Sigmoid colon (tissue), 4 donors: Measurements from ENCODE around the gene GMPS.

Experiments used
- CTCF ChIP-seq, 4 experiments: fragments of 450-650 bp in 3 of 4; fragments of 200-600 bp in 1 of 4; IDR thresholded peaks; one replicate each; pipeline ENCODE4 v1.5.1; 2016 to 2019; ENCODE audit warnings: antibody characterized with exemption in 4 of 4, mild to moderate bottlenecking in 3 of 4, moderate library complexity in 2 of 4
- POLR2AphosphoS5 ChIP-seq, 4 donors: sonication (generic); formaldehyde crosslinking; IDR thresholded peaks; one replicate each; pipeline ENCODE4 v1.6.1; 2017; ENCODE audit warnings: antibody characterized with exemption in 4 of 4

GRCh38 chr3:155946178-155946577, 75.7 kb downstream of the GMPS start:
- TF ChIP-seq CTCF (IDR thresholded peaks at IDR 0.05) = no peak
- TF ChIP-seq POLR2AphosphoS5 (IDR thresholded peaks at IDR 0.05) = no peak
